Muscle of leg (tissue), 16 donors: ENCODE results near the gene CWC22. TPM values are rescaled to one million over a fixed set of nuclear protein-coding genes. Genes with fewer than 3 reads are reported as not detected.
"Not testable (repeated sequence)": the region's sequence is repeated elsewhere in the genome, so short reads cannot be mapped to it uniquely, and the experiment has no call there.

Experiments
- DNase-seq: peaks from one replicate; pipeline ENCODE4 v3.0.0; 2013
- H3K27ac ChIP-seq: one replicate; pipeline ENCODE4 v1.5.1; 2013; ENCODE audit warnings: mild to moderate bottlenecking, low read length, control low read depth
- H3K27me3 ChIP-seq: one replicate; pipeline ENCODE4 v1.6.1; 2013; ENCODE audit warnings: low read length; ENCODE audit not compliant: control insufficient read depth, insufficient read depth
- H3K36me3 ChIP-seq: one replicate; pipeline ENCODE4 v1.6.1; 2013; ENCODE audit warnings: low read length; ENCODE audit not compliant: control insufficient read depth, insufficient read depth
- H3K4me1 ChIP-seq: one replicate; pipeline ENCODE4 v1.6.1; 2013; ENCODE audit warnings: low read length; ENCODE audit not compliant: control insufficient read depth, insufficient read depth
- H3K4me3 ChIP-seq: one replicate; pipeline ENCODE4 v1.5.1; 2013; ENCODE audit warnings: low read length, control low read depth
- H3K9me3 ChIP-seq: replicated peaks from 2 replicates; pipeline ENCODE4 v1.6.1; 2013; ENCODE audit warnings: low read depth, low read length; ENCODE audit not compliant: control insufficient read depth
- WGBS: methylation state at CpG from one replicate; pipeline ENCODE4 v1.1.5; 2013; ENCODE audit warnings: missing lambda C conversion rate; ENCODE audit not compliant: insufficient coverage; 5-methylcytosine and 5-hydroxymethylcytosine counted together
- long read RNA-seq, 11 donors: transcript quantifications; one replicate each; lab custom pipeline, GENCODE V29; 2026
- polyA plus RNA-seq, 8 donors: library from polyadenylated mRNA; unstranded; fragments of 120-200 nt; gene quantifications; one replicate each; pipeline versions ENCODE4 v1.2.1 to v1.2.3, GENCODE V29; 2013; ENCODE audit warnings: inconsistent platforms in 1 of 8, low replicate concordance in 1 of 8; ENCODE audit not compliant: insufficient read length in 8 of 8, insufficient read depth in 1 of 8
- total RNA-seq: library from RNA; stranded (reverse); fragments of 120-200 nt; gene quantifications from one replicate; pipeline ENCODE4 v1.2.4, GENCODE V29; 2013

CWC22 gene
- total RNA-seq (15.0 TPM), polyA plus RNA-seq (10 to 100 TPM; 17.1 to 26.0 (median 21.1) TPM)
- long read RNA-seq, donor 1, partial matches to known transcripts: 9 of 10 reads
- long read RNA-seq, donor 1, other reads (novel, unspliced or antisense): 0 of 10 reads
- long read RNA-seq, donor 2: 0 reads
- long read RNA-seq, donor 3, partial matches to known transcripts: 11 of 13 reads
- long read RNA-seq, donor 3, other reads (novel, unspliced or antisense): 0 of 13 reads
- long read RNA-seq, donor 4, partial matches to known transcripts: 0 of 1 reads
- long read RNA-seq, donor 4, other reads (novel, unspliced or antisense): 0 of 1 reads
- long read RNA-seq, donor 5, transcript CWC22-201 (20 exons, 2,392 nt): major isoform, 5 of 36 reads
- long read RNA-seq, donor 5, partial matches to known transcripts: 31 of 36 reads
- long read RNA-seq, donor 5, other reads (novel, unspliced or antisense): 0 of 36 reads
- long read RNA-seq, donor 6, partial matches to known transcripts: 7 of 11 reads
- long read RNA-seq, donor 6, other reads (novel, unspliced or antisense): 0 of 11 reads
- long read RNA-seq, donor 7, partial matches to known transcripts: 21 of 24 reads
- long read RNA-seq, donor 7, other reads (novel, unspliced or antisense): 0 of 24 reads
- long read RNA-seq, donor 8, partial matches to known transcripts: 0 of 2 reads
- long read RNA-seq, donor 8, other reads (novel, unspliced or antisense): 0 of 2 reads
- long read RNA-seq, donor 9, partial matches to known transcripts: 14 of 14 reads
- long read RNA-seq, donor 9, other reads (novel, unspliced or antisense): 0 of 14 reads
- long read RNA-seq, donor 10, partial matches to known transcripts: 25 of 29 reads
- long read RNA-seq, donor 10, other reads (novel, unspliced or antisense): 0 of 29 reads
- long read RNA-seq, donor 11, partial matches to known transcripts: 14 of 17 reads
- long read RNA-seq, donor 11, other reads (novel, unspliced or antisense): 0 of 17 reads

DNA sequence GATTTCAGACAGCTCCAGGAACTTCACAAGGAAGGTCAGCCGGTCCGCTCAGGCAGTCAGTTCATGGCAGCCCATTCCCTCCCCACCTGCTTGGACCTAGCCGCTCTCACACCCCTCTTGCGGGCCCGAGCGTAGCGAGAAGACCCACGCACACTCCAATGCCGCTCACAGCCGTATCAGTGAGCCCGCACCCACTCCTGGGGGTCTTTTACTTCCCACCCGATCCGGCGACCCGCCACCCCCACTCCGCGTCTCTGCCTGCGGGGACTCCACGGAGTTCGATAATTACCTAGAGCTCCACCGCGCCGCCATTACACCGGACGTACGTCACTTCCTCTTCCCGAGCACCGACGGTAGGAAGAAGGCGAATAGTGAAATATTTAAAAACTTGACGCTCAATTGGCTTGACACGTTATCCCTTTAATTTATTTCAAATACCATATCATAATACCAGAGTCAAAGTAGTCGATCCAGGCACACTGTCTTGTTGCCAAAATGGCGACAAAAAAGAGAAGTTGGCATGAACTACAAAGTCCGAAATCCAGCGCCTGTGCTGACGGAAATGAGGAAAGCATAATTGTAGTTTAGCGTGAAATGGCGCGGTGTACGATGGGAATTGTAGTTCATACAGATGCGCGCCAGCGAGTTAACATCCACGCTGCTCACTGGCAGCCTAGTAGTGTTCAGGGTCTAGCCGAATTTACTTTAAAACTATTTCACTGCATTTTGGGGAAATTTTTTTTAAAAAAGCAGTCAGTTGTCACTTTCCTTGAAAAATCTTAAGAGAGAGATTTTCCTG lies at the start of gene CWC22:
CWC22 (minus strand) TSS at position 517 of the 799 bp plus-strand sequence. CDS start 13,956 bp downstream, outside the sequence.
- WGBS: 0% methylated on average over 16 of the region's 46 CpGs
- peak within 1 kb of the TSS; percentile 86 for H3K27ac ChIP-seq
- DNase-seq: peak; percentile 98
- peaks cover 6% of the 10 kb centered on the region for H3K4me1 ChIP-seq
- H3K27me3 ChIP-seq: no peaks in the 10 kb centered on the region
- peak within 1 kb of the TSS; percentile 91 for H3K4me3 ChIP-seq
- H3K36me3 ChIP-seq: no peaks in the 10 kb centered on the region
- H3K9me3 ChIP-seq: no peaks in the 10 kb centered on the region

DNA sequence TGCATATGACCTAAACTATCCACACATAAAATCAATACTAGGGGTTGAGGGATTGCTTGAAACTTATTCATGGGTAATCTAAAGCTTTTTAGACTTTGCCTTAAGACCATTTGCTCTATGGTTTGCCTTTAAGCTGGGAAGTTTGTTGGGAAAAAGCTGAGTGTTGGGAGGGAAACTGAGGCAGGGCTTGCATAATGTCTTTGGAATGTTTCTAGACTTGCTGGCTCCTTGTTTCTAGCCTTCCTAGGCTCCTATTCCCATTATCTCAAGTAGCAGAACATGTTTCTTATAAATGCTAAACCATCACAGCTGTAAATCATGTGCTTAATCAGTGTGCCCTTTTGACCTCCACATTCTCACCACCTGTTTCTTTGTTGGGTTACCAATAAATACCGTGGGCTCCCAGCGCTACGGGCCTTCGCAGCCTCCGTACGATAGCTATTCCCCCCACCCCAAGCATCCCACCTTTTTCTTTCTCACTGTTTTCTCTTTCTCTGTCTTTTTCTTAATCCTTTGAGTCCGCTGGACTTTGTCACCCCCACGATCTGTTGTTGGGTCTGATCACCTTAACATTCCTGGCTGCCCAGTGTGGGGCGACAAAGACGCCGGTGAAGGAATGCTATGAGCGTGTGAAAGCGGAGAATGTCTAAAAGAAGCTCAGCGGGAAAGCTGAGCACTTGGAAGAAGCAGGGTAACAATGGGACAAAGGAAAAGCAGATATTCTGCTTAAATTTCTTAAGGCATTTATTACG lies 49.4 kb upstream of the CWC22 start:
- 16% methylated on average over 13 of the region's 15 CpGs for WGBS
- H3K4me1 ChIP-seq: peaks cover 3% of the 10 kb centered on the region

DNA sequence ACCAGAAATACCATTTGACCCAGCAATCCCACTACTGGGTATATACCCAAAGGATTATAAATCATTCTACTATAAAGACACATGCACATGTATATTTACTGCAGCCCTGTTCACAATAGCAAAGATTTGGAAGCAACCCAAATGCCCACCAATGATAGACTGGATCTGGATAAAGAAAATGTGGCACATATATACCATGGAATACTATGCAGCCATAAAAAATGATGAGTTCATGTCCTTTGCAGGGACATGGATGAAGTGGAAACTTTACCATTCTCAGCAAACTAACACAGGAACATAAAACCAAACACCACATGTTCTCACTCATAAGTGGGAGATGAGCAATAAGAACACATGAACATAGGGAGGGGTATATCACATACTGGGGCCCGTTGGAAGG lies 47.5 kb upstream of the CWC22 start:
- not testable (repeated sequence) for H3K36me3 ChIP-seq, H3K27ac ChIP-seq
- WGBS: no CpG with 5 or more reads among the region's 1 CpG

More for the DNA sequence above, 49.4 kb upstream of the CWC22 start:
- Histone ChIP-seq H3K36me3 (no peaks in the 10 kb centered on the region), H3K4me3 (no peak overlapping the region), H3K27ac (no peak overlapping the region), H3K27me3 (no peaks in the 10 kb centered on the region), H3K9me3 (no peaks in the 10 kb centered on the region)
- DNase-seq: no peak

DNA sequence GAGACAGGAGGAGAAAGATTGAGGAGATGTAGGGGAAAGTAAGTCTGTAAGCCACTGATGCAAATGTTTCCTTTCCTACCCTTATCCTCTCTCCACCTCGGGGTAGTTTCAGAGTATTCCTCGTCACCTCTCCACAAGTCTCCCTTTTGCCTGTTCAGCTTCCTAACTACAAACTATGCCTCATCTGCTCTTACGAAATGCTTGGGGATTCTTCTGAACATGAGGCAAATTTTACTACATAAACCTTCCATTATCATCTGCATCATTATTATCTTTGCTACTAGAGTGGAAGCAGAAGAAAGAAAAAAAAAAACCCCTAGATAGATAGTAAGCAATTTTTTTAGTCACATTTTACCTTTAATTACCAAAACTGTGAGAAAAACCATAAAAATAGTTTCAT lies 43.1 kb upstream of the CWC22 start:
- DNase-seq: no peak
- no peaks in the 10 kb centered on the region for H3K9me3 ChIP-seq
- H3K27me3 ChIP-seq: no peaks in the 10 kb centered on the region
- H3K4me1 ChIP-seq: no peaks in the 10 kb centered on the region
- H3K36me3 ChIP-seq: no peaks in the 10 kb centered on the region
- H3K27ac ChIP-seq: no peak overlapping the region
- 100% methylated on average over 2 of the region's 3 CpGs for WGBS
- H3K4me3 ChIP-seq: no peak overlapping the region

More for the DNA sequence above, 47.5 kb upstream of the CWC22 start:
- H3K4me1 ChIP-seq, DNase-seq, H3K4me3 ChIP-seq, H3K27me3 ChIP-seq, H3K9me3 ChIP-seq: not testable (repeated sequence)

DNA sequence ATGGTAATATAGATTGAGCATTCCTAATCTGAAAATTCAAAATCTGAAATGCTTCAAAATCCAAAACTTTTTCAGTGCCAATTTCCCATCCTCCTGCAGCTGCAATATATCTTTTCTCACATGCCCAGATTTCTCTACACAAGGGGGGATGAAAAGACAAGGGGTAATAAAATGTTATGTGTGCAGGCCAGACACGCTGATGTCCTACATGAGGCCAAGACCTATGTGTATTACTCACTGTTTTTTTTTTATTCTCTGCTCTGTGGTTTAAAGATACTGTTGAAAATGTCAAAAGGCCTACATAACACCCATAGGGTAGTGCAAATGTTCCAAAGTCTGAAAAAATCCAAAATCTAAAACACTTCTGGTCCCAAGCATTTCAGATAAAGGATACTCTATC lies 41.2 kb upstream of the CWC22 start:
- no peaks in the 10 kb centered on the region for H3K36me3 ChIP-seq
- H3K27me3 ChIP-seq: no peaks in the 10 kb centered on the region
- WGBS: no CpG with 5 or more reads among the region's 1 CpG
- DNase-seq: no peak
- H3K4me1 ChIP-seq: no peaks in the 10 kb centered on the region
- no peak overlapping the region for H3K27ac ChIP-seq
- H3K9me3 ChIP-seq: no peaks in the 10 kb centered on the region
- no peak overlapping the region for H3K4me3 ChIP-seq

DNA sequence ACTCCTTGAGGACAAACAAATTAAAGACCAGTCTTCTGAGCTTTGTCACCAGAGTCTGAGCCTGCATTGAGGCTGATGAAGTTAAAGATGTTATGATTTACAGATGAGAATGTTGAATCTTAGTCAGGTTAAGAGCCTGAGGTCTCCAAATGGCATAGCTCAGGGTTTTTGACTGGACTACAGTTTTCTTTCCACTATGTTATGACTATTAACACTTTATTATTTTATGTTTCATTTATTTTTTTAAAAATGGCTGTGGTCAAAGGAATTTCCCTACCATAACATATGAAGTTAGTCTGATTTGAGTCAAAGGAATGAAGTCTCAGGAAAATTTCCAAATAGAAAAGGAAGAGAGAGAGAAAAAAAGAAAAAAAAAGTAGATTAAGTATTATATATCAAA lies 39.7 kb upstream of the CWC22 start:
- Histone ChIP-seq H3K9me3 (no peaks in the 10 kb centered on the region), H3K36me3 (no peaks in the 10 kb centered on the region), H3K27me3 (no peaks in the 10 kb centered on the region), H3K4me3 (no peak overlapping the region), H3K27ac (no peak overlapping the region), H3K4me1 (no peaks in the 10 kb centered on the region)
- no peak for DNase-seq

DNA sequence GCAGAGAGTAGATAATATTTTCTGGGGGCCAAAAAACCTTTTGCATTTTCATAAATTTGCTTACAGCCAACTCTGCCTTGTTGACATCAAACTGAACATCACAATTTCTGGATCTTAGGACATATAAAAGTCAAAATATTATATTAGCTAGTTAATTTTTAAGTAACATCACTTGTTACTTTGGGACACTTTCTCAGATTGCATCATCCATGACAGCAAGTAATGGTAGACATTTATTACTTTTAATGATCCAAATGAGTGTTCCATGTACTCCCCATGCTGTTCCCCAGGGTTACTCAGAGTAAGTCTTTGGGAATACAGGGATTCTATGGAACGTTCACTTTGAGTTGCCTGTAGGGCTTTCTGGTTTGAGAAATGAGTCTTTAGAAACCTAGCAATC lies 39.1 kb upstream of the CWC22 start:
- H3K4me1 ChIP-seq: no peaks in the 10 kb centered on the region
- WGBS: no CpG with 5 or more reads among the region's 1 CpG

DNA sequence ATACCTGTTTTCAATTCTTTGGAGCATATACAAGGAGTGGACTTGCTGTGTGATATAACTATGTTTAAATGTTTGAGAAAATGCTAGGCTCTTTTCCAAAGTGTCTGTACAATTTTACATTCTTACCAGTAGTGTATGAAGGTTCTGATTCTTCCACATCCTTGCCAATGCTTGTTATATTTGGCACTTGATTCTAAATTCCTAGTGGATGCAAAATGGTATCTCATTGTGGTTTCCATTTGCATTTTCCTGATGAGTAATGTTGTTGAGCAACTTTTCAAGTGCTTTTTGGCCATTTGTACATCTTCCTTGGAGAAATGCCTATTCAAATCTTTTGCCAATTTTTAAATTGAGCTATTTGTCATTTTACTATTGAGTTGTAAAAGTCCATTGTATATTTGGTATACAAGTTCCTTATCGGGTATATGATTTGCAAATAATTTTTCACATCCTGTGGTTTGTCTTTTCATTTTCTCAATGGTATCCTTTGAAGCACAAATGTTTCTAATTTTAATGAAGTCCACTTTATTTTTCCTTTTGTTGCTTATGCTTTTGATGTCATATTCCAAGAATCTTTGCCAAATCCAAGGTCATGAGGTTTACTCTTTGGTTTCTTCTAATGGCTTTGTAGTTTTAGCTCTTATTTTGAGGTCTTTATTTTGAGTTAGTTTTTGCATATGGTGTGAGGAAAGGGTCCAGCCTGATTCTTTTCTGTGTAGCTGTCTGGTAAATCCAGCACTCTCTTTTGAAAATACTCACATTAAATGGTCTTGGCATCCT lies 33.2 kb upstream of the CWC22 start:
- WGBS: no CpG with 5 or more reads among the region's 1 CpG
- Histone ChIP-seq H3K9me3 (no peaks in the 10 kb centered on the region), H3K36me3 (no peaks in the 10 kb centered on the region), H3K27ac (no peak overlapping the region), H3K4me1 (no peaks in the 10 kb centered on the region), H3K4me3 (no peak overlapping the region), H3K27me3 (no peaks in the 10 kb centered on the region)
- DNase-seq: peak; percentile 50

More for the DNA sequence above, 39.1 kb upstream of the CWC22 start:
- Histone ChIP-seq H3K27ac (no peak overlapping the region), H3K4me3 (no peak overlapping the region), H3K27me3 (no peaks in the 10 kb centered on the region), H3K9me3 (no peaks in the 10 kb centered on the region), H3K36me3 (no peaks in the 10 kb centered on the region)
- DNase-seq: no peak

DNA sequence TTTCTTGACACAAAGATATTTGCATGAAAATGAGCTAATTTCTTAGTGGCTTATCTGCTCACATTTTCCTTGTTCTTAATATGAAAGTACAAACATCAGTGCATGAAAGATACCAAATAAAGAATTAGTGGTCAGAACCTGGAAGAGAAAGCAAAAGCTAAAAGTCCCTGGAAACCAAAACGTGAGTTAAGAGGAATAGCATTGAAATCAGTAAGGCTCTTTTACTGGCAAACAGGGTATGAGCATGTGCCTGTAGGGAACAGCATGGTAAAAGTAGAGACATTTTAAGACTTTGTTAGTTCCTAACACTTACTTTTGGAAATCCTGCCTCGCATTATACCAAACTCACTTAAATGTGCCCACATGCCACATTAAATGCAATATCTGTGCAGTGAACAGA lies 31.9 kb upstream of the CWC22 start:
- 17% methylated on average over 1 of the region's 2 CpGs for WGBS
- H3K27me3 ChIP-seq: no peaks in the 10 kb centered on the region
- DNase-seq: no peak
- H3K36me3 ChIP-seq: no peaks in the 10 kb centered on the region
- H3K4me1 ChIP-seq: peaks cover 6% of the 10 kb centered on the region
- no peaks in the 10 kb centered on the region for H3K9me3 ChIP-seq
- no peak overlapping the region for H3K27ac ChIP-seq
- no peak overlapping the region for H3K4me3 ChIP-seq
